Measurements from ENCODE around the gene PNMA6A.
"Not testable (repeated sequence)": the region's sequence is repeated elsewhere in the genome, so short reads cannot be mapped to it uniquely, and the experiment has no call there.

Gene PNMA6A

GRCh38 chrX:153077437-153078135 lies 5.3 kb downstream of the PNMA6A start:
- DNase-seq, result not testable (repeated sequence)

GRCh38 chrX:153083238-153083923 lies 11.1 kb downstream of the PNMA6A start:
- DNase-seq, result not testable (repeated sequence)

GRCh38 chrX:153102418-153102817 lies 30.2 kb downstream of the PNMA6A start:
- DNase-seq, result no peak

GRCh38 chrX:153104959-153105358 lies 32.7 kb downstream of the PNMA6A start:
- not testable (repeated sequence) for DNase-seq

GRCh38 chrX:153106092-153106801 lies 34.0 kb downstream of the PNMA6A start:
- not testable (repeated sequence) for DNase-seq

GRCh38 chrX:153110735-153111134 lies 38.5 kb downstream of the PNMA6A start:
- DNase-seq, result not testable (repeated sequence)

- not testable (repeated sequence) for DNase-seq
These were observed 41.6 kb downstream of the PNMA6A start for GRCh38 chrX:153113851-153114250.

GRCh38 chrX:153117754-153118153 lies 45.5 kb downstream of the PNMA6A start:
- not testable (repeated sequence) for DNase-seq

- not testable (repeated sequence) for DNase-seq
These were observed 48.0 kb downstream of the PNMA6A start for GRCh38 chrX:153120230-153120629.

- not testable (repeated sequence) for DNase-seq
These were observed 51.2 kb downstream of the PNMA6A start for GRCh38 chrX:153123468-153123867.

All from right hindlimb (tissue), 1 donor.